IPS-18c (cell line): ENCODE measurements around the gene GNB1L.

Experiments used
- H3K4me3 ChIP-seq: 2 replicates; pipeline ENCODE4 v1.7.0; 2013; ENCODE audit warnings: low read depth, mild to moderate bottlenecking, low read length, moderate library complexity; ENCODE audit not compliant: insufficient read depth
- H3K9me3 ChIP-seq: one replicate; pipeline ENCODE4 v1.6.1; 2013; ENCODE audit warnings: mild to moderate bottlenecking, low read length, moderate library complexity; ENCODE audit not compliant: control insufficient read depth, insufficient read depth

The GNB1L gene

GRCh38 chr22:19853879-19854777 lies 546 bp downstream of the GNB1L start:
- peak overlapping the region; percentile 92 for H3K4me3 ChIP-seq

GRCh38 chr22:19853058-19853878 lies 1.4 kb downstream of the GNB1L start:
- Histone ChIP-seq H3K4me3 (peak overlapping the region; percentile 92), H3K9me3 (no peaks in the 10 kb centered on the region)

More at GRCh38 chr22:19853879-19854777, 546 bp downstream of the GNB1L start:
- H3K9me3 ChIP-seq = no peaks in the 10 kb centered on the region

DNA sequence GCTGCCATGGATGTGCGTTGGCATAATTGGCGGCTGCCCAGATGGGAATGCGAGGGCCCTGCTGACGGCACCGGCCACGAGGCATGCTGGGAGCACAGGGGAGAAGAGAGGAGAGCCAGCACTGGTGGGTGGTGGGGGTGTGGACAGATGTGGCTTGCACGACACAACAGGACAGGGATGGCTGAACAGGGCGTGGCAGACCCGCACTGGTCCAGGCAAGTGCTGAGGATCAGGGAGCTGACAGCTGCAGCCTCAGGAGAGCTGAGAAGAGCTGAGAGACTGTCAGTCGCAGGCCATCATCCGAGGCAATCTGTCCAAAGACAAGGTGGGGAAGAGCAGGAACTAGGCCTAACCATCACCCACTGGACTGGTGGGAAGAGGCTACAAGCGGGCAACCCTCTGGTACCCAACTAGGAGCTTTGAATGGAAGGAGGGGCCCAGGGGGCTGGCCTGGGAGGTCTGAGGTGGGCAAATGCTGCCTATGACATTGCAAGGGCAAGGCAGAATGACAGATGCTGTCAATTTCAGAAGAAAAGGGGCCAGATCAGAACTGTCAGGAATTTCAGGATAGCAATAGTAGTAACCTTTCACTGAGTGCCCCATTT lies 2.4 kb downstream of the GNB1L start:
- Histone ChIP-seq H3K4me3 (no peak overlapping the region), H3K9me3 (no peaks in the 10 kb centered on the region)

GRCh38 chr22:19851291-19852176 lies 3.1 kb downstream of the GNB1L start:
- Histone ChIP-seq H3K9me3 (peaks cover 2% of the 10 kb centered on the region), H3K4me3 (no peak overlapping the region)

- H3K9me3 ChIP-seq = peaks cover 2% of the 10 kb centered on the region
These were observed 3.9 kb downstream of the GNB1L start for GRCh38 chr22:19850763-19851109.

DNA sequence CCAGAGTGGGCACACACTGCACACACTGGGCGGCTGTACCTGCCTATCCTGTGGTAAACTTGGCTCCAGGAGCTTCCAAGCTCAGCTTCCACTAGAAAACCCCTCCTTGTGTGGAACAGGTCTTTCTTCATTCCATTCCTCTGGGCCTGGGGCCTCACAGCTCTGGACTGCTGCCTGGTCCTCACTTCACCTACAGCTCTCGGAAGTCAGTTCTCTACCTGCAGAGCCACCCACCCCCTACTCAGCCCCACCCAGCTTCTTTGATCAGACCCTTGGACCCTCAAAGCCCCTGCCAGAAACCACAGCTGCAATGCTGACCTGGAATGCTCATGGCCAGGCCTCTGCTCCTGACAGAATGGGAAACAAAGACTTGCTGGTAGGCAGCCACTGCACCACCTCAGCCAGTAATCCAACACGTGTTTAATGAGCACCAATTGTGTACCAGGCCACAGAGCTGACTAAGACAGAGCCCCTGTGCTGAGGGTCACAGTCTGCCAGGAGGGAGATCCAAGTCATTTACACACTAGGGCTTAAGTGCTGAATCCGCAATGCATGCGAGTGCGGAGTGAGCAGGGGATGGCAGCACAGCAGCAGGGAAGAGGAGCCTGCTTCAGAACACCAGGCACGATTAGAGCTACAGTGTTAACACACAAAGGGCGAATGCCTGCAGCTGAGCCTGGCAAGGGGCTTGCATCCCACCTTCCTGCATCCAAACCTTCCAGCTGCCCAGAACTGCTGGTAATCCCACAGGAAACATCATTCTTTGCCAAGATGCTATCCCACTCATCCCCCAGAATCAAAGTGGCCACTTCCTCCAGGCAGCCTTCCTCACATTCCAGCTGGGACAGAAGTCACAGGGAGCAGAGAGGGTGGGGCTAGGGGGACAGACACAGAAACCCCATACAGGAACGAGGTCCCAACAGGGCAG lies 4.6 kb downstream of the GNB1L start:
- no peak overlapping the region for H3K4me3 ChIP-seq
- peaks cover 2% of the 10 kb centered on the region for H3K9me3 ChIP-seq

More at GRCh38 chr22:19850763-19851109, 3.9 kb downstream of the GNB1L start:
- H3K4me3 ChIP-seq = no peak overlapping the region

GRCh38 chr22:19848298-19849224 lies 6.1 kb downstream of the GNB1L start:
- Histone ChIP-seq H3K4me3 (no peak overlapping the region), H3K9me3 (peaks cover 2% of the 10 kb centered on the region)

DNA sequence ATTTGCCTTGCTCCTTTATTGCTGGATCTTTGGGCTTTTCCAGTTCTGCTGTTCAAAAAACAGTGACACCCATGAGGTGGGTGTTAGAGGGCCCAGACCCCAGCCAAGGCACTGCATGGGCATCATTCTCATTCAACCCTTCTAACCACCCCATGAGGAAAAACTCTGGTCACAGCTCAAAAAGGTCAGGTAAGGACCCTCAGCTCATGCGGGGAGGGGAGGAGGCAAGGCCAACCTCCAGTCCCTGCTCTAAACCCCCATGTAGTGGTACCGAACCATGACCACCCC lies 7.4 kb downstream of the GNB1L start:
- Histone ChIP-seq H3K9me3 (peaks cover 2% of the 10 kb centered on the region), H3K4me3 (no peak overlapping the region)

- no peak overlapping the region for H3K4me3 ChIP-seq
- H3K9me3 ChIP-seq = peaks cover 2% of the 10 kb centered on the region
These were observed 7.9 kb downstream of the GNB1L start for GRCh38 chr22:19846620-19847344.

DNA sequence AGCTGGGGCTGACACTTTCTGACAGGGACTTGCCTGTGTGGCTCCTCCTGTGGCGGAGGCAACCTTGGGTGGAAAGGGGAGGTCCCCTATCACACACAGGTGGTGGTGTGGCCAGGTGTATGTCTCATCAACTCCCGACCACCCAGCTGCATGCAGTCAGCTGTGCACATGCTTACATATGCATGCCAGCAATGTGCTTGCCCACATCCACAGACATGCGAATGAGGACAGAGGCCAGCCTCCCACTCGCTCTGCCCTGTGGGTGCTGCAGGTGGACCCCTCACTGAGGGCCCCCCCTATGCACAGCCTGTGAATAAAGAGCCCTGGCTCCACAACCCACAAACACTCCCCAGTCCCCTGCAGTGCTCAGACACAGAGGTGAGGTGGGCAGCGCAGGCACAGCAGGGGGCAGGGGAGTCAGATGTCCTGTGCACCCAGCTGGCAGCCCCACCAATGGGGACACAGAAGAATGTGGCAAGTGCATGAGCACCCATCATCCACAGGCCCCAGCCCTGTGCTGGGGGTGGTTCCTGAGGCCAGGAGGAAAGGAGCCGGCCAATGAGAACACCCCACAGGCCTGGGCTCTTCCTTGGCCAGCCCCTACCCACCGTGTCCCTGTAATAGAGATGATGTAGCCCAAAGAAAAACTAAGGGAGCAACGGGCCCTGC lies 9.5 kb downstream of the GNB1L start:
- H3K4me3 ChIP-seq = no peak overlapping the region
- peaks cover 2% of the 10 kb centered on the region for H3K9me3 ChIP-seq

- H3K4me3 ChIP-seq = no peak overlapping the region
- H3K9me3 ChIP-seq = peaks cover 2% of the 10 kb centered on the region
These were observed 10.2 kb downstream of the GNB1L start for GRCh38 chr22:19844377-19845053.

DNA sequence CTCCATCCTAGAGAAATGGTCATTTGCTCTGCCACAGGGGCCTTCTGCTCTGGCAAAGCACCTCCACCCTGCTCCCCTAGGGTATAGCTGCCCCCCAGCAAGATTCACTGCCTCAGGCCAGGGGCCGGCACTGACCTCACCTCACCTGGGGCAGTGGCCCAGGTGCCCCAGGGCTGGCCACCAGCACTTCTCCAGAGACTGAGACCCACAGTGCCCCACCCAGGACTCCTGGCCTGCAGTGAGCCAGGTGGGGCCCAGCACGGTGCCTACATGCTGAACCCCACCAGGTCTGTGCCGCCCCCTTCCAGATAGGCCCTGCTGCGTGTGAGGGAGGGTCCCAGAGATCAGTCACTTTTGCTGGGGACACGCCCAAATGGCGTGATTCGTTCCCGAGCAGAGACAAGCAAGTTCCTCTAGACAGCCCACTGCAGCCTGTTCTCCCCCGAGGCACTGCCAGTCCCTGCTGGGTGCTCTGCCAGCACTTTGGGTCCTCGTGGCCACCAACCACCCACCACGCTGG lies 10.8 kb downstream of the GNB1L start:
- Histone ChIP-seq H3K4me3 (no peak overlapping the region), H3K9me3 (peaks cover 2% of the 10 kb centered on the region)

DNA sequence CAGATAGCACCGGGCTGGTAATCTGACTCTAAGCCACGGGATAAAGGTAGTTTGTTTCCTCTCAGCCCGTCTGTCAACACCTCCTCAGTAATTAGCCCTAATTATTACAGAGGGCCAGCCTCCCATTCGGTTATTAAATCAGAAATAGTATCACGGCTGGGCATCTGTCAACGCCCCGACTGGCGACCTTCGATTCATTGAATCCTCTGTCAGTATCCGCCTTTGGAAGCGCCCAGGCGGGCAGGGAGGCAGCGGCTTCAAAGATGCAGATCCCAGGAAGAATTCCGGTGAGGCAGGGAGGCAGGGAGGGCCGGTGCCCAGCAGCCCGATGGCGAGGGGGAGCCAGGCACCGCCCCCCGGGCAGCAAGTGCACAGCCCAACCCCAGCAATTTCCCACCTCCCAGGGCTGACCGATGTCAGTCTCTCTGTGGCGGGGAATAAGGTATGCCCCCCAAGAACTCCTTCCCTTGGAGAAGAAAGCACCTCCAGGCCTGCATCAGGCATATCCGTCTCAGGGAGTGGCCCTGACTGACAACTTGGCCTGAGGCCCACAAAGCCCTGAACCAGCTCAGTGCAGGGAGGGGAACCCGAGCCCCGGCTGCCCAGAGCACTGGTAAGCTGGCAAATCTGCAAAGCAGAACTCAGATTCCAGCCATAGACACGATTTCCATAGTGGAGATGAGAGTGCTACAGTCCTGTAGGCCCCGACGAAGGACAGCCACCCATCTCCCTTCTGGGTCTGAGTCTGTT lies 11.4 kb downstream of the GNB1L start:
- H3K4me3 ChIP-seq = no peak overlapping the region
- peaks cover 2% of the 10 kb centered on the region for H3K9me3 ChIP-seq
